Subcutaneous abdominal adipose tissue (tissue), 5 donors: Measurements from ENCODE around the gene ATP2B2.

ENCODE experiments used
- H3K27ac ChIP-seq: one replicate; pipeline ENCODE4 v1.7.0; 2013; ENCODE audit warnings: low read depth, mild to moderate bottlenecking, inconsistent platforms, low read length, moderate library complexity
- H3K27me3 ChIP-seq, 5 donors: one replicate each; pipeline ENCODE4 v1.7.0; 2013; ENCODE audit warnings: low read length in 5 of 5, inconsistent platforms in 1 of 5; ENCODE audit not compliant: control insufficient read depth in 5 of 5, insufficient read depth in 4 of 5
- H3K36me3 ChIP-seq, 5 donors: one replicate each; pipeline ENCODE4 v1.7.0; 2013; ENCODE audit warnings: low read length in 5 of 5; ENCODE audit not compliant: control insufficient read depth in 5 of 5, insufficient read depth in 5 of 5
- H3K4me1 ChIP-seq, 5 donors: one replicate each; pipeline ENCODE4 v1.7.0; 2013; ENCODE audit warnings: low read length in 5 of 5, mild to moderate bottlenecking in 3 of 5, moderate library complexity in 1 of 5; ENCODE audit not compliant: control insufficient read depth in 5 of 5, insufficient read depth in 5 of 5
- H3K4me3 ChIP-seq, 5 donors: one replicate each; pipeline ENCODE4 v1.7.0; 2013; ENCODE audit warnings: low read length in 5 of 5, low read depth in 1 of 5
- H3K9ac ChIP-seq, 5 donors: one replicate each; pipeline ENCODE4 v1.7.0; 2013; ENCODE audit warnings: low read length in 5 of 5, mild to moderate bottlenecking in 4 of 5, moderate library complexity in 3 of 5
- H3K9me3 ChIP-seq, 5 donors: one replicate each; pipeline ENCODE4 v1.7.0; 2013; ENCODE audit warnings: low read length in 5 of 5; ENCODE audit not compliant: control insufficient read depth in 5 of 5
- donor health status: healthy.
- donor health status: healthy.
- donor health status: healthy.
- donor health status: healthy.
- donor health status: healthy.

ATP2B2 gene

DNA sequence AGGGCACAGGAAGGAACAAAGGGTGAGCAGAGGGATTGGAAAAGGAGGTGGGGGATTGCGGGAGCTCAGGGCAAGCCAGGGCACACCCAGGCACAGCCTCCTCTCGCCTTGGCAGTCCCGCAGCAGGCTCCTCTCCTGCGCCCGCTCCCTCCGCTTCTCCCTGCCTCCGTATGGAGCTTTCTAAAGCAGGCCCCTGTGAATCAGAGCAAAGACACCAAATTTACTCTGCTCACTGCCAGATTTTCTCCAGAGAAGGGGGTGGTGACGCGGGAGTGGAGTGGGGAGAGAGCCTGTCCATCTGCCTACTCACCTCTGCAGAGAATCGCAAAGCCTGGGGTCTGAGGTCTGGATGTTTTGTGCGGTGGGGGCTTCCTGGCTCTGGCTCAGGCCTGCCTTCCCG, 20.0 kb downstream of the ATP2B2 start:
- no peak overlapping the region for H3K4me3 ChIP-seq
- H3K27me3 ChIP-seq: peaks cover 0 to 11% (median 5%) of the 10 kb centered on the region in 5 donors
- no peaks in the 10 kb centered on the region for H3K36me3 ChIP-seq
- H3K9ac ChIP-seq: no peak overlapping the region
- no peak overlapping the region for H3K27ac ChIP-seq
- H3K4me1 ChIP-seq: no peaks in the 10 kb centered on the region
- H3K9me3 ChIP-seq: no peaks in the 10 kb centered on the region

DNA sequence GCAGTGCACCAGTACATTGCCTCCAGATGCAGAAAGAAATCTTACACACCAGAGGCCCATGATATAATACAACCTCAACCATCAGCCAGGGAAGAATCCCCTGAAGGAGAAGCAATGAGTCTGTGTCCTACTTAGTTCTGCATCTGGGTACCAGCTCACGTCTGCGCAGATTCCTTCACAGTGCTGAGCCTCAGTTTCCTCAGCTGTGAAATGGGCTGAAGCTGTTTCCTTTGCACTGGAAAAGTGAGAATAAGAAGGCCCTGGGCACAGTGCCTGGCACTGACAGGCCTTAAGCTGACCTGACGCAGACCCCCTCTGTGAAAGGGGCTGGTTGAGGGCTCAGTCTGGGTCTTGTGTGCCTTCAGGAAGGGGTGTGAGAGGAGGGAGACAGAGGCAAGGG, 20.7 kb downstream of the ATP2B2 start:
- Histone ChIP-seq H3K4me1 (no peaks in the 10 kb centered on the region), H3K36me3 (no peaks in the 10 kb centered on the region), H3K27ac (no peak overlapping the region), H3K27me3 (peaks cover 0 to 9% (median 5%) of the 10 kb centered on the region in 5 donors), H3K9ac (no peak overlapping the region), H3K9me3 (no peaks in the 10 kb centered on the region), H3K4me3 (no peak overlapping the region)

DNA sequence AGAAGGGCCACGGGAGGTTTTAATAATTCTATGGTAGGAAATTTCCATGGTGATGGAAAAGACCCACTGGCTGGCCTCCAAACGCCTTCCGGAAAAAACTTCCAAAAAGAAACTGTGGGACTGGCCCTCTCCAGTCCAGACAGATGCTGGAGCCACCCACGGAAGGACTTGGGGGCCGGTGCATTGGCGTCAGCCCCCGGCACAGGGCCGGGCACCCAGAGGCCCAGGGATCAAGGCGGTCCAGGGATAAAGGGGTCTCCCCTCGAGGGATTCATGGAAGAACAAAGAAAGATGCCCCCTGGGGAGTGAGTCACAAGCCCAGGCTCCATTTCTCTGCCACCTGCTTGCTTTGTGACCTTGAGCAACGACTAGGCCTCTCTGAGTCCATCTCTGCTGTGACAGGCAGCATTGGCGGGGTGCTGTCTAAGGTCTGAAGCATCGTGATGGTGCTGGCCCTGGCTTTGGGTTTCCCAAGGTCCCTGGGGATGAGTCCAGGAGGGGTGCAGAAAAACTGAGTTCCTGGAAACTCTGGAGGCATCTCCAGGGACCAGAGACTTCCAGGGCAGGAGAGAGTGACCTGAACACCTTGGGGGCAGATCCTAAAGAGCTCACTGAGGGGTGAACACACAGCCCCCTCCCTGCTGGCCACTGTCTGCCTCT, 21.6 kb downstream of the ATP2B2 start:
- Histone ChIP-seq H3K36me3 (no peaks in the 10 kb centered on the region), H3K4me3 (no peak overlapping the region), H3K27ac (no peak overlapping the region), H3K9ac (no peak overlapping the region), H3K27me3 (peaks cover 0 to 9% (median 5%) of the 10 kb centered on the region in 5 donors), H3K4me1 (no peaks in the 10 kb centered on the region), H3K9me3 (peaks cover 0 to under 1% (median 0%) of the 10 kb centered on the region in 5 donors)

DNA sequence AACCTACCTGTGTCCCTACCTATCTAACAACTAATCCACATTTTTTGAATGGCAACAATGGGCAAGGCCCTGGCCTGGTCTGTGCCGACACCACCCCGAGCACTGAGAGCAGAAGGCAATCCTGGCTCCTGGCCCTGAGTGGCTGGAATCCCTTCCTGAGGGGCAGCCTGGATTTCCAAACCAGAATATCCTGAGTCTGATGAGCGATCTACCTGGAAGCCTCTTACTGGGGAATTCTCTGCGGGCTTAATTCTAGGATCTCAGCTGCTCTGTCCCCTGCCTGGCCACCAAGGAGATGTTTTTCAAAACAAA, 22.1 kb downstream of the ATP2B2 start:
- H3K9ac ChIP-seq: no peak overlapping the region
- no peaks in the 10 kb centered on the region for H3K4me1 ChIP-seq
- H3K27ac ChIP-seq: no peak overlapping the region
- H3K9me3 ChIP-seq: peaks cover 0 to 5% (median 3%) of the 10 kb centered on the region in 5 donors
- H3K4me3 ChIP-seq: no peak overlapping the region
- H3K27me3 ChIP-seq: peaks cover 0 to 9% (median 5%) of the 10 kb centered on the region in 5 donors
- no peaks in the 10 kb centered on the region for H3K36me3 ChIP-seq

DNA sequence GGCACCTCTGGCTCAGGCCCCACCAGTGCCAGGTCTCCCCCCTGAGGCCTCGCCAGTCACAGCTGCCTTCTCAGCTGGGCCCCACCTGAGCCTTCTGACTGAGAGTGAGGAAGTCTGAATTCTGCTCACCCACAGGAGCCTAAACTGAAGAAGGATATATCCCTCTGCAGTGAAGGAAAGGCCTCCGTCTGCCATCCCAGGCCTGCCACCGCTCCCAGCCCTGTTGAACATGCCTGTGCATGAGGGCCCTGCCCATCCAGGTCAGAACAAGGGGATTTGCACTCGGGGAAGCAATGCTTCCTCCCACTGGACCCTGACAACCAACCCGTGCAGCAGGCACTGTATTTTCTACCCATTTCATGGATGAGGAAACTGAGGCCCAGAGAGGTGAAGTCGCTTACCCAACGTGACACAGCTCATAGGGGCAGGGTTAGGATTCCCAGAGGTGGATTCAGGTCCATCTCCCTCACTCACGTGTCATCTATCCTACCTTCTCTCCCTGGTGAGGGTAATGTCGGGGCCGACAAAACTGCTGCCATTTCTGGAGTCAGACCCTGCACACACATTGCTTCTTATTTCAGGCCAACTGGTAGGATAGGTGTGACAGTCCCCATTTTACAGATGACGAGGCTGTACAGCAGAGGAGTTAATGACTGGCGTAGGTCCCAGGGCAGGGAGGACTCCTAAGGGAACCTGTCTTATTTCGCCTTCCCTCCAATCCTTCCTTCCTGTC, 22.6 kb downstream of the ATP2B2 start:
- H3K9ac ChIP-seq: no peak overlapping the region

DNA sequence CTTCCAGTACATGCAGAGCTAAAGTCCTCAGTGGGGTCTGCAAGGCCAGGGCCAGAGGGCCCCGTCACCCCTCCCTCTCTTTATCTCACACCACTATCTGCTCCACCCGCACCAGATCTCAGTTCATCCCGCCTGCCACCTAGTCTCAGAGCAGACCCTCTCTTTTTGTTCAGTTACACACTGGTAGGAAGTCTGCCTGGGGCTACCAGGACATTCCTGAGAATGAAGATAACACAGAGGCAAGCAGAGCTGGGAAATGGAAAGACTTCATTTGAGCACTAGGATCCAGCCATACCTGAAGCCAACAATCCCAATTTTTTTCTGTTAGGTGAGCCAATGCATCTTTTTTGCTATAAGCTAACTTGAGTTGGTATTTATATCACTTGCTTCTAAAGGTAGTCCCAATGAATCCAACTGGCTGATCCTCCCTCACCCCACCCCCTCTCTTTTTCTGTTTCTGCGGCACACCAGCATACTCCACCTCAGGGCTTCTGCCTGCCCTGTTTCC, 24.5 kb downstream of the ATP2B2 start:
- Histone ChIP-seq H3K27ac (no peak overlapping the region), H3K9ac (no peak overlapping the region), H3K9me3 (peaks cover 0 to 5% (median 3%) of the 10 kb centered on the region in 5 donors), H3K36me3 (no peaks in the 10 kb centered on the region), H3K4me3 (no peak overlapping the region), H3K4me1 (no peaks in the 10 kb centered on the region), H3K27me3 (peaks cover 0 to 6% (median 4%) of the 10 kb centered on the region in 5 donors)

More for the DNA sequence above, 22.6 kb downstream of the ATP2B2 start:
- Histone ChIP-seq H3K9me3 (peaks cover 0 to 5% (median 3%) of the 10 kb centered on the region in 5 donors), H3K4me3 (no peak overlapping the region), H3K27me3 (peaks cover 0 to 9% (median 5%) of the 10 kb centered on the region in 5 donors), H3K36me3 (no peaks in the 10 kb centered on the region), H3K27ac (no peak overlapping the region), H3K4me1 (no peaks in the 10 kb centered on the region)

DNA sequence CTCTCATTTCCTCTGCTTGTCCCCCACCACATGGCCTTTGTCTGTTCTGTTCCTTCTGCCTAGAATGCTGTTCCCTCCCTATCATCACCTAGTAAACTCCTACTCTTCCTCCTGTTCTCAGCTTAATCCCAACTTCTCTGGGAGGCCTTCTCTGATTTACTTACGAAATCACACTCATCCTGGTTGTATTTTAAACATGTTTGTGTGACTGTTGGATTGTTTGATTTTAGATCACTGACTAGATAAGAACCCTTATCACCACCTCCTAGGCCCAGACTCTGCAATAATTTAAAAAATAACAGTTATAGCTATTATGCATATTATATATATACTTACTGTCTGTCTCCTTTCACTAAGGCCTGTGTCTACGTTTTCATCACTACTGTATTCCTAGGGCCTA, 26.1 kb downstream of the ATP2B2 start:
- Histone ChIP-seq H3K27ac (no peak overlapping the region), H3K4me1 (no peaks in the 10 kb centered on the region), H3K27me3 (peaks cover 0 to 10% (median 0%) of the 10 kb centered on the region in 5 donors), H3K4me3 (no peak overlapping the region), H3K9me3 (peaks cover 0 to 5% (median 3%) of the 10 kb centered on the region in 5 donors), H3K9ac (no peak overlapping the region), H3K36me3 (no peaks in the 10 kb centered on the region)

DNA sequence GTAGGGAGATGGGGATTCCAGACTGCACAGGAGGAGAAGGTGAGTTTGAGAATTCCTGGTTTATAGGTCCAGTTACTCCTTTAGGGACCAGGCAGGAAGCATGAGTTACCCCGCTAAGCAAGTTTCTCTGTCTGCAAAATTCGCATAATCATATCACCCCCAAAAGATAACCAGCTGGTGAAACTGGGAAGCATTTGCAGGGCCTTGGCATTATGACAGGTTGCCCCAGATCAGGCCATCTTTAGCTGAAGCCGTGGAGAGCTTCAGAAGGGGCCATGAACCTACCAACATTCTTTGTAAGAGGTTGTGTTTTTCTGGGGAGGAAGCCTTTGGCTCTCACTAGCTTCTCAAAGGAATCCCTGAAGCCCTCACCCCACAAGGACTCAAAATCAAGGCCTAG, 29.4 kb downstream of the ATP2B2 start:
- Histone ChIP-seq H3K4me1 (peaks cover 0 to 3% (median 0%) of the 10 kb centered on the region in 5 donors), H3K4me3 (no peak overlapping the region), H3K27ac (no peak overlapping the region), H3K36me3 (no peaks in the 10 kb centered on the region), H3K9me3 (peaks cover 0 to 5% (median 3%) of the 10 kb centered on the region in 5 donors), H3K27me3 (peaks cover 11 to 18% (median 14%) of the 10 kb centered on the region in 5 donors), H3K9ac (no peak overlapping the region)

DNA sequence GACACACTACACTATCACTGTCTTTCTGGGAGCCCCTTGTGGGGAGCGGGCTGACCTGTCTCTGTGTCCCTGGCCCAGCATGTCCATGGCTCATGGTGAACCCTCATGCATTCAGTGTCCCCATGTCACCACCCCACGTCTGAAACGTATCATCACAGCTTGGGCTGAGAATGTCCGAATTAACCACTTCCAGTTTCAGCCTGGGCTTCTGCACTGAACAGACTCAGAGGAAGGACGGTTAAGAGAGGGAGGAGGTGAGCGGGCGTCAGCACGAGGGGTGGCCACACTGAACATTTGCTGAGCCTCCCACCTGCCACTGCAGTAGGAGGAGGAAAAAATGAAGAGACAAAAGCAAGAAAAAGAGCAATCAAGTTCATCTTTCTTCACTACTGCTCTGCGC, 30.5 kb downstream of the ATP2B2 start:
- Histone ChIP-seq H3K4me1 (peaks cover 0 to 3% (median 0%) of the 10 kb centered on the region in 5 donors), H3K36me3 (no peaks in the 10 kb centered on the region), H3K9ac (no peak overlapping the region), H3K27me3 (peaks cover 13 to 30% (median 25%) of the 10 kb centered on the region in 5 donors), H3K4me3 (no peak overlapping the region), H3K9me3 (peaks cover 0 to 5% (median 3%) of the 10 kb centered on the region in 5 donors), H3K27ac (no peak overlapping the region)

DNA sequence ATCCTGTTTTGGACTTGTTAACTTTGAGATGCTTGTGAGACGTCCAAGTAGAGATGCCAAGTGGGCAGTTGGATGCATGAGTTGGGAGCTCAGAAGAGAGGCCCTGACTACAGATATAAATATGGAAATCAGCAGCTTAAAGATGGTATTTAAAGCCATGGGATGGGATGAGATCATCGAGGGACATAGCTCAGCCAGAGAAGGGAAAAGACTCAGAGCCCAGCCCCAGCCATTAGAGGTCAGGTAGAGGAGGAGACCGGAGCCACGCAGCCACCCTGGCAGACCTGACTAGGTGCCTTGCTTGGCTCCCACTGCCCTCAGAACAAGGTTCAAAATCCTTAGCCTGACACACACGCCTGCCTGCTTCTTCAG, 31.1 kb downstream of the ATP2B2 start:
- H3K4me3 ChIP-seq: no peak overlapping the region
- peaks cover 0 to 3% (median 0%) of the 10 kb centered on the region in 5 donors for H3K4me1 ChIP-seq
- peaks cover 13 to 36% (median 26%) of the 10 kb centered on the region in 5 donors for H3K27me3 ChIP-seq
- peaks cover 0 to 5% (median 3%) of the 10 kb centered on the region in 5 donors for H3K9me3 ChIP-seq
- H3K36me3 ChIP-seq: no peaks in the 10 kb centered on the region
- H3K27ac ChIP-seq: no peak overlapping the region
- H3K9ac ChIP-seq: no peak overlapping the region
